ENCODE measurements around the gene CDK13.

Gene CDK13

DNA sequence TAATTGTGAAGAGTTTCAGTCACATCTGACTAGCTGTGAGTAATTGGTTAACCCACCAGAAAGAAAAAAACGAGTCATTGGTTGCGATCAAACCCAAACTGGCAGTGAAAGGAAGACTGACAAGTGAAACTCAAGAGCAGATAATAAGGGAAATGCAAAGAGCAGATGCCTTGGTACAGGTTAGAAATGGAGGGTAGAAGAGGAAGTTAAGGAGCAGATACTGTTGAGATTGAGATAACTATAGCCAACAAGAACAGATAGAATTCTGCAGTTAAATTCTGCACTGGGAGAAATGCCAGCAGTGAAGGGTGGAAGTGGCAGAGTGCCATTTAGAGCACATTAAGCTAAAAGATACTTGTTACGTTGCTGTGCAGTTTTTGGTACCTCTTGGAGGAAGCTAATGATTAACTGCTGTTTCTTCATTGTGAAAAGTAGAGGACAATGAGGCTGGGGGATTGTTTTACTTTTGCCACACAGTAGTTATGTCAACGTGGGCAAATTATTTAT is 65.8 kb downstream of the CDK13 start:
- DNase-seq: no peak

DNA sequence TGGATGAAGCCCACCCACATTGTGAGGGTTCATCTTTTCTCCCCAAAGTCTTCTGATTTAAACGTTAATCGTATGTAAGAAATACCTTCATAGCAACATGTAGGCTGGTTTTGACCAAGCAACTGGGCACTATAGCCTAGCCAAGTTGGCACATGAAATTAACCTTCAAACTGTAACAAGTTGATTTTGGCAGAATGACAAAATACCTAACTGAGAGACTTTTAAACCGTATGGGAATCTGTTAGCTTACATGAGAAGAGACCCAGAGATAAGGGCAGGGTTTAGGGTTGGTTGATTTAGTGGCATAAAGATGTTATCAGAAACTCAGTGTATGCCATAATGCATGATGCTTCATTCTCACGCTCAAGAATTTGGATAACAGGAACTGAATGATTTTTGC is 69.5 kb downstream of the CDK13 start:
- DNase-seq: no peak

GRCh38 chr7:40024048-40024447 is 74.0 kb downstream of the CDK13 start:
- DNase-seq: no peak

- no peak for DNase-seq
Observed at GRCh38 chr7:40024841-40025240, 74.8 kb downstream of the CDK13 start.

- no peak for DNase-seq
Observed at GRCh38 chr7:40027545-40027944, 77.5 kb downstream of the CDK13 start.

DNA sequence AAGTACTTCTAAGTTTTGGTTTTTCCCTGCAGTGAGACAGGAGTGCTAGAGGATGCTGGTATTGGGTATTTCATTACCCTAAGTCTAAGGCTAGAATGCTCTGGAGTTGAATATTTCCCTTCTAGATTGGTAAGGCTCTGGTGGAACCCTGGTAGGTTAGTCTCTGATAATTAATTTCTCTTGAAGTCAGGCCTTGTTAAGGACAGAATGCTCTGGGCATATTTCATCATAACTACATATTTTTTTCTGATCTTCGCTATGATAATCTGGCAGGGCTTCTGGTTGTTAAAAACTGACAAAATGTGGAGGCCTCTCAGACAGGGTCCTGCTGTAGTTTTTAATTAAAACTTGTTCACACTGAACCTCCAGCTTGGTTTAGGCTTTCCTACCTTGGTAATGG is 83.8 kb downstream of the CDK13 start:
- DNase-seq: no peak

- DNase-seq: no peak
Observed at GRCh38 chr7:40041456-40041855, 91.4 kb downstream of the CDK13 start.

DNA sequence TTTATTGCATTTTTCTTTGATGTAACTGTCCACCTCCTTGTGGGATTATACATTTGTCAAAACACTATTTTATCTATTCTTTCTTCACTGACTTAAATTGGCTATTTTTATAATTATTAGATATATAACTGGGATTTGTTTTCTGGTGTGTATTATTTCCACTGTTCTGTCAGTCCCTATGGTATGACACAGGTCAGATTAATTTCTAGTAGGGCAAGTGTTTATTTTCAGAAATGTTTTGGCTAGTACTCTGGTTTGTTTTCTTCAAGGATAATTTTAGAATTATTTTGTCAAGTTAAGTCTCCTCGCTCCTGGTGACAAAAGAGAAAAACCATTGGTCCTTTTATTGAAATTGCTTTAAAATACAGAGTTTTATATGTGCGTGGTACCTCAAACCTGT is 93.1 kb downstream of the CDK13 start:
- no peak for DNase-seq

GRCh38 chr7:40047661-40048060 is 97.6 kb downstream of the CDK13 start:
- no peak for DNase-seq

DNA sequence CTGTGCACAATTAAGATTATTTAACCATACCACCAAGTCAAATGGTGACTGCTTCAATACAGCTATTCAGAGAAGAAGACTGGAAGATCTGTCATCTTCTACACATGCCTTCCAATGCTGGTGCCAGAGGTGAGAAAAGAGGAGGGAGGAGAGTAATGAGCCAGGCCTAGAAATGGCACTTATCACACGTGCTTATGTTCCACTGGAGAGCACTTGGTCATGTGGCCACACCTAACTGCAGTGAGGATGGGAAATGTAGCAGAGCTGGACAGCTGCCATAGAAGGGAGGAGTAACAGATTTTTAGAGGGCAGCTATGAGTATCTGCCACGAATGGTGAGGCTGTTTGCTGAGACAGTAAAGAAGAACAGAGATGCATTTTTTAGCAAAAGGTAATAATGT is 107.2 kb downstream of the CDK13 start:
- DNase-seq: no peak

- DNase-seq: no peak
Observed at GRCh38 chr7:40058026-40058425, 108.0 kb downstream of the CDK13 start.

GRCh38 chr7:40058636-40059035 is 108.6 kb downstream of the CDK13 start:
- no peak for DNase-seq

DNA sequence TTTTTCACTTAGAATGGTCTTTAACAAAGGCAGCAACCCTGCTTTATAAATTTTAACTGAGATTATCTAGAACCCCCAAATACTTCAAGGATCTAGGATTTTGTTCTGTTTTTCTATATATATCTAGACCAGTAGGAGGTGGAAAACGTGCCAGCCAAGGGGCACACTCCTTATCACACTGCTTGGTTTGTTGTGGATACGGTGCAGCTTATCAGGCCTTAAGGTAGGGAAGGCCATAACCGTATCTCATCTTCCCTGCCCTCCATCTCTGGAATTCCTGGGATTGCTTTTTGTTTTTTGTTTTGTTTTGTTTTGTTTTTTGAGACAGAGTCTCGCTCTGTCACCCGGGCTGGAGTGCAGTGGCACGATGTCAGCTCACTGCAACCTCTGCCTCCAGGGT is 109.0 kb downstream of the CDK13 start:
- DNase-seq: no peak

- DNase-seq: no peak
Observed at GRCh38 chr7:40072268-40072667, 122.2 kb downstream of the CDK13 start.

- DNase-seq: no peak
Observed at GRCh38 chr7:40073239-40073638, 123.2 kb downstream of the CDK13 start.

DNA sequence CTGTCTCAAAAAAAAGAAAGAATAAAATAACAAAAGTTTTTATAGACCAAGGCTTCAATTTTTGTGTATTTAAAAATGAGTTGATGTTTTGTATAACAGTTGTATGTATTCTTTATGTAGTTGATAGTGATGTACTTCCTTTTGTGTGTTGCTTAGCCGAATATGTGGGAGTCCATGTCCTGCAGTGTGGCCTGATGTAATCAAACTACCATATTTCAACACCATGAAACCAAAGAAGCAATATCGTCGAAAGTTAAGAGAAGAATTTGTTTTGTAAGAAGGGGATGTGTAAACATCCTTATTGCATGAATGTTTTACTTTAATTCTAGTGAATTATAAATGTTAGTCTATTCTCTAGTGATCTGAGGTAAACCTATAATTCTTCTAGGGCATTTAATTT is 127.8 kb downstream of the CDK13 start:
- no peak for DNase-seq

GRCh38 chr7:40092182-40092581 is 142.1 kb downstream of the CDK13 start:
- DNase-seq: no peak

- no peak for DNase-seq
Observed at GRCh38 chr7:40093631-40094350, 143.7 kb downstream of the CDK13 start.

DNA sequence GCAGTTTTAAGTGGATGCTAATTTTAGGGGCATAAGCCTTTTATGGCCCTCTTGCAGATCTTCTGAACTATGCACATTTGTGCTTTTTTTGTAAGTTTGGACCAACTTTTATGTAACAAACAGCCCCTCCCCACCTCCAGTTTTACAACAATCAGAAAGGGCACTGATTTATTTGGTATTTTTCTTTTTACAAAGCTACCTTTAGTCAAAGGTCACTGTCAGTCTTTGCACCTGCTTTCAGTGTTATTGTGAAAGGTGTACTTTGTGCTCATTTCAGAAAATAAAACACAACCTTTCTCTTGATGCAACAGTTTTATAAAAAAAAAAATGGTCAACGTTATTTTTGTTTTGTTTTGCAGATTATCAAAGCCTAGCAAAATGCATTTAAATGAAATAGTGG is 145.2 kb downstream of the CDK13 start:
- DNase-seq: no peak

DNA sequence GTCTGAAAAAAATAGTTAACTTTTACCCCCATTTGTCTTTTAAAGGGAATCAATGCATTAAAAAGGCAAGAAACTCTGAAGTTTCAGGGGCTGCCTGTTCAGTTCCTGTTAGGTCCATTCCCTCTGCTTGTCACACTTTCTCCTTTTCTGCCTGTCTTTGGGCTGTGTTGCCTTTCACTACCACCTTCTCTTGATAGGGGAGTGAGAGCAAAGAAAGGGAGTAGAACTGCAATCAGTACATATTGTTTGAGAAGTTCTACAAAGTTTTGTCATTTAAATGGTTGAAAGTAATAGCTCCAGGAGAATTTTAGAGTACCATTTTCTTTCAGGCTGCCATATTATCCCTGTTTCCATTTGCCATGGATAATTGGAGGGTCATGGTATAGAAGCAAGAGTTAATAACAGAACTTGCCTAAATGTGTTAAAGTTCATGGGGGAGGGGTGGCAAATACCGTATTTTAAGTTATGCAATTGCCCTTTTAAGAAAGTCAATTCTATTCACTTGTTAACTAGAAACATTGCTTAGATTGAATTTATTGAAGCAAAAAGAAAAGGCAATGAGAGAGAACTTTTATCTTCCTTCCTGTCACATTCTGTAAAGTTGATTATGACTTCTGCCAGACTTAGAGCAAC is 145.8 kb downstream of the CDK13 start:
- no peak for DNase-seq

- DNase-seq: no peak
Observed at GRCh38 chr7:40097728-40098127, 147.7 kb downstream of the CDK13 start.

DNA sequence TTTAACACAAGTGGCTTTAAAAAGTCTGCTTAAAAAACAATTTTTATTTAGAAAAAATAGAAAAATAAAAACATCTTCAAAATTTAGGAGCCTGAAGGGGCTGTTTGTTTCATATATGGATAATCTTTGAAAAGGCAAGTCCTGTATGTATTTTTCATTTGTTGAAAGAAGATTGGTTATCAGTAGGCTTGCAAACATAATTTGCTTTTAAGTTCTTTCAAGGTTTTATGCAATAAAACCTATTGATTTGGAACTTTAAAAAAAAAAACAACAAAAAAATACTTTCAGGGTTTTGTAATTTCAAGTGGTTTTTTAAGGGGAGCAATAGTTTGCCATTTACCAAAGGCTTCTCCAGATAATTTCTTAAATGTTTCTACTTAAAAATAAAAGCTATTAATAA is 148.8 kb downstream of the CDK13 start:
- no peak for DNase-seq

- DNase-seq: no peak
Observed at GRCh38 chr7:40099837-40100236, 149.8 kb downstream of the CDK13 start.

DNA sequence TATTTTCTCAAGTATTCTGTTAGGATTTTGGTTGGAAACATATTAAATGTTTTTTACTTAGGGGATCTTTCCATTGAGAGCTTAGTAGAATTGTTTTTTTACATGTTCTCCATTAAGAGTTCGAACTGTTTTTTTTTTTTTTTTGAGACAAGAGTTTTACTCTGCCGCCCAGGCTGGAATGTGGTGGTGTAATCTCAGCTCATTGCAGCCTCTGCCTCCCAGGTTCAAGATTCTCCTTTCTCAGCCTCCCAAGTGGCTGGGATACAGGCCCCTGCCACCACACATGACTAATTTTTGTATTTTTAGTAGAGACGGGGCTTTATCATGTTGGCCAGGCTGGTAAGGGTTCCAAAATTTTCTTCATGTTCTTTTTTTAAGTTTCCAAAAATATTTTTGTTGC is 151.1 kb downstream of the CDK13 start:
- DNase-seq: no peak

- no peak for DNase-seq
Observed at GRCh38 chr7:40102897-40103296, 152.8 kb downstream of the CDK13 start.

Data from stimulated activated CD4-positive, alpha-beta T cell treated with anti-CD3 and anti-CD28 coated beads, Interleukin-4, amount 100 ng/mL, for 4 hours (primary cell).